ENCODE results near the gene NINL. TPM values are rescaled to one million over a fixed set of nuclear protein-coding genes. Genes with fewer than 3 reads are reported as not detected.
A peak's percentile ranks its signal among the peaks of the same experiment; 100 is the strongest.
"Not testable (repeated sequence)": the region's sequence is repeated elsewhere in the genome, so short reads cannot be mapped to it uniquely, and the experiment has no call there.

The NINL gene
- 20.8 TPM for total RNA-seq

GRCh38 chr20:25584905-25585704 is at the start of gene NINL:
Gene NINL (minus strand): TSS chr20:25585531. CDS start chr20:25526587, 58,944 bp downstream.
- peak; percentile 31 for DNase-seq (ENCODE audit: low spot score)

- no peak for DNase-seq (ENCODE audit: low spot score)
These were observed 47.8 kb upstream of the NINL start for GRCh38 chr20:25632940-25633790.

GRCh38 chr20:25630615-25631014 is 45.3 kb upstream of the NINL start:
- not testable (repeated sequence) for DNase-seq (ENCODE audit: low spot score)

- DNase-seq (ENCODE audit: low spot score) = no peak
These were observed 44.6 kb upstream of the NINL start for GRCh38 chr20:25629816-25630499.

GRCh38 chr20:25626779-25627178 is 41.4 kb upstream of the NINL start:
- no peak for DNase-seq (ENCODE audit: low spot score)

- no peak for DNase-seq (ENCODE audit: low spot score)
These were observed 39.2 kb upstream of the NINL start for GRCh38 chr20:25624500-25624939.

GRCh38 chr20:25623736-25624499 is 38.6 kb upstream of the NINL start, which contains the start of gene NANP:
Gene NANP (minus strand): TSS chr20:25624014. CDS start chr20:25623948, 66 bp downstream.
- peak; percentile 97 for DNase-seq (ENCODE audit: low spot score)

- DNase-seq (ENCODE audit: low spot score) = peak; percentile 17
These were observed 37.9 kb upstream of the NINL start for GRCh38 chr20:25623225-25623735.

- DNase-seq (ENCODE audit: low spot score) = no peak
These were observed 37.3 kb upstream of the NINL start for GRCh38 chr20:25622450-25623224.

GRCh38 chr20:25622049-25622448 is 36.7 kb upstream of the NINL start:
- DNase-seq (ENCODE audit: low spot score) = no peak

GRCh38 chr20:25619514-25619913 is 34.2 kb upstream of the NINL start:
- DNase-seq (ENCODE audit: low spot score) = no peak

GRCh38 chr20:25608774-25609173 is 23.4 kb upstream of the NINL start:
- no peak for DNase-seq (ENCODE audit: low spot score)

- DNase-seq (ENCODE audit: low spot score) = no peak
These were observed 20.9 kb upstream of the NINL start for GRCh38 chr20:25606094-25606695.

GRCh38 chr20:25605148-25605547 is 19.8 kb upstream of the NINL start:
- no peak for DNase-seq (ENCODE audit: low spot score)

GRCh38 chr20:25604611-25605010 is 19.3 kb upstream of the NINL start:
- no peak for DNase-seq (ENCODE audit: low spot score)

- not testable (repeated sequence) for DNase-seq (ENCODE audit: low spot score)
These were observed 17.6 kb upstream of the NINL start for GRCh38 chr20:25602914-25603309.

GRCh38 chr20:25602191-25602913 is 17.0 kb upstream of the NINL start:
- DNase-seq (ENCODE audit: low spot score) = not testable (repeated sequence)

- no peak for DNase-seq (ENCODE audit: low spot score)
These were observed 16.3 kb upstream of the NINL start for GRCh38 chr20:25601659-25602058.

- DNase-seq (ENCODE audit: low spot score) = no peak
These were observed 15.3 kb upstream of the NINL start for GRCh38 chr20:25600632-25601031.
